ENCODE measurements around the gene RGS6.

DNA sequence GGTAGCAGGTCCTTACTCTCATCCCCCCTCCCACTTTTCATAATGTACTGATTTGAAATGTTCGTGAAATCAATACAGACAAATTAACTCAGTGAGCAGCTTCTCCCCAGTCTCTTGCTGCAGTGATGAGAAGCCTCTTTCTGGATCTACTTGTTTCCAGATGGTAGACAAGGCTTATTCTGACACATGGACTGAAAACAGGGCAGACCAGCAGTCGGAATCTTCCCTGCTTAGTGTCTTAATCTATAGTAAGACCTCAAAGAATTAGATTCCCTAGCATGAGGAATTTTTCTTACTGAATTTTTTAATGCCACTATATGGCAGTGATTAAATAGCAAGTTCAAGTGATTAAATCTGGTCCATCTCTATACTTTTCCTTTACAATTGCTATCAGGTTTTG lies 120.1 kb downstream of the RGS6 start:
- TF ChIP-seq ZNF274 (IDR thresholded peaks at IDR 0.05; ENCODE audit: low read depth, low read length) (no peak), YY1 (IDR thresholded peaks at IDR 0.05; ENCODE audit: insufficient read depth, insufficient read length) (no peak)
